ENCODE results near the gene UNC45B.
"Not testable (repeated sequence)": the region's sequence is repeated elsewhere in the genome, so short reads cannot be mapped to it uniquely, and the experiment has no call there.

The UNC45B gene

GRCh38 chr17:35174835-35175334, 27.3 kb downstream of the UNC45B start:
- DNase-seq, result no peak

- no peak for DNase-seq
Observed at GRCh38 chr17:35175638-35176415, 28.2 kb downstream of the UNC45B start.

GRCh38 chr17:35176897-35177296, 29.3 kb downstream of the UNC45B start:
- no peak for DNase-seq

GRCh38 chr17:35179379-35179778, 31.8 kb downstream of the UNC45B start:
- DNase-seq, result not testable (repeated sequence)

- DNase-seq, result no peak
Observed at GRCh38 chr17:35183332-35183731, 35.7 kb downstream of the UNC45B start.

- DNase-seq, result no peak
Observed at GRCh38 chr17:35184274-35184673, 36.7 kb downstream of the UNC45B start.

GRCh38 chr17:35185849-35186248, 38.2 kb downstream of the UNC45B start:
- no peak for DNase-seq

GRCh38 chr17:35187481-35187880, 39.9 kb downstream of the UNC45B start:
- DNase-seq, result no peak

GRCh38 chr17:35188111-35188510, 40.5 kb downstream of the UNC45B start:
- no peak for DNase-seq

- DNase-seq, result no peak
Observed at GRCh38 chr17:35189291-35189690, 41.7 kb downstream of the UNC45B start.

GRCh38 chr17:35191001-35191695, 43.5 kb downstream of the UNC45B start:
- no peak for DNase-seq

GRCh38 chr17:35192708-35193107, 45.1 kb downstream of the UNC45B start:
- DNase-seq, result peak; percentile 29

- not testable (repeated sequence) for DNase-seq
Observed at GRCh38 chr17:35194001-35194400, 46.4 kb downstream of the UNC45B start, which contains the start of gene SLC35G3. SLC35G3 (minus strand) TSS chr17:35194393; CDS start chr17:35194307, 86 bp downstream.

- not testable (repeated sequence) for DNase-seq
Observed at GRCh38 chr17:35195062-35195461, 47.4 kb downstream of the UNC45B start.

GRCh38 chr17:35202582-35202981, 55.0 kb downstream of the UNC45B start:
- not testable (repeated sequence) for DNase-seq

- DNase-seq, result no peak
Observed at GRCh38 chr17:35210741-35211140, 63.1 kb downstream of the UNC45B start.

GRCh38 chr17:35212668-35213067, 65.1 kb downstream of the UNC45B start:
- no peak for DNase-seq

- no peak for DNase-seq
Observed at GRCh38 chr17:35213412-35213940, 65.9 kb downstream of the UNC45B start.

GRCh38 chr17:35214192-35214591, 66.6 kb downstream of the UNC45B start:
- DNase-seq, result peak; percentile 48

GRCh38 chr17:35214631-35215273, 67.1 kb downstream of the UNC45B start:
- peak; percentile 23 for DNase-seq

- DNase-seq, result no peak
Observed at GRCh38 chr17:35217107-35217506, 69.5 kb downstream of the UNC45B start.

- DNase-seq, result no peak
Observed at GRCh38 chr17:35218915-35219314, 71.3 kb downstream of the UNC45B start.

GRCh38 chr17:35222452-35222851, 74.8 kb downstream of the UNC45B start:
- no peak for DNase-seq

Data from activated gamma-delta T cell treated with Interleukin-2 at 50 U/mL for 16 hours (primary cell).